DOHH2 (cell line): ENCODE data around the gene UFM1.

Experiments
- H3F3A ChIP-seq: fragments of 200-600 bp; sonication (generic), shearing (Covaris generic); 2 replicates; pipeline ENCODE4 v1.6.0; 2016; ENCODE audit warnings: antibody characterized with exemption, mild to moderate bottlenecking; ENCODE audit not compliant: control insufficient read depth, insufficient read depth
- H3K27ac ChIP-seq: fragments of 200-600 bp; sonication (generic); 2 replicates; pipeline ENCODE4 v1.5.1; 2014; ENCODE audit warnings: low read depth, mild to moderate bottlenecking, low read length, moderate library complexity
- H3K27me3 ChIP-seq: fragments of 200-600 bp; sonication (generic); 2 replicates; pipeline ENCODE4 v1.6.1; 2014; ENCODE audit warnings: mild to moderate bottlenecking, low read length, mixed read lengths; ENCODE audit not compliant: control insufficient read depth
- H3K36me3 ChIP-seq: fragments of 200-600 bp; sonication (generic); 2 replicates; pipeline ENCODE4 v1.6.1; 2014; ENCODE audit warnings: mild to moderate bottlenecking, low read length, moderate library complexity, mixed read lengths; ENCODE audit not compliant: control insufficient read depth
- H3K4me1 ChIP-seq: fragments of 200-600 bp; sonication (generic); 2 replicates; pipeline ENCODE4 v1.6.1; 2014; ENCODE audit warnings: mild to moderate bottlenecking, low read length, mixed read lengths; ENCODE audit not compliant: control insufficient read depth
- H3K4me2 ChIP-seq: fragments of 200-600 bp; sonication (generic); 2 replicates; pipeline ENCODE4 v1.6.0; 2014; ENCODE audit warnings: mild to moderate bottlenecking, low read length, moderate library complexity
- H3K4me3 ChIP-seq: fragments of 200-600 bp; sonication (generic); 2 replicates; pipeline ENCODE4 v1.5.1; 2014; ENCODE audit warnings: mild to moderate bottlenecking, low read length, mixed read lengths
- H3K79me2 ChIP-seq: fragments of 200-600 bp; sonication (generic); 2 replicates; pipeline ENCODE4 v1.6.1; 2014; ENCODE audit warnings: mild to moderate bottlenecking, low read length, mixed read lengths; ENCODE audit not compliant: control insufficient read depth
- H3K9me2 ChIP-seq: fragments of 200-600 bp; sonication (generic); replicated peaks from 2 replicates; pipeline ENCODE4 v1.6.1; 2014; ENCODE audit warnings: mild to moderate bottlenecking, low read length, mixed read lengths; ENCODE audit not compliant: control insufficient read depth
- H3K9me3 ChIP-seq: fragments of 200-600 bp; sonication (generic); 2 replicates; pipeline ENCODE4 v1.6.1; 2014; ENCODE audit warnings: antibody characterized with exemption, low read length, mixed read lengths; ENCODE audit not compliant: control insufficient read depth, insufficient read depth
- H4K20me1 ChIP-seq: fragments of 200-600 bp; sonication (generic); 2 replicates; pipeline ENCODE4 v1.6.0; 2014; ENCODE audit warnings: low read depth, mild to moderate bottlenecking, antibody characterized with exemption, low read length, moderate library complexity; ENCODE audit not compliant: control insufficient read depth, insufficient read depth
- EZH2phosphoT487 ChIP-seq: fragments of 200-600 bp; sonication (generic); IDR thresholded peaks from 2 replicates; pipeline ENCODE4 v1.6.1; 2017; ENCODE audit warnings: borderline replicate concordance, mild to moderate bottlenecking, antibody characterized with exemption, low read length, moderate library complexity, mixed read lengths
- TF ChIP-seq, protein P1 (sequence below): fragments of 200-600 bp; sonication (generic); IDR thresholded peaks from one replicate; pipeline ENCODE4 v1.5.1; 2014; ENCODE audit warnings: antibody characterized with exemption, mild to moderate bottlenecking, low read depth, low read length; ENCODE audit not compliant: poor library complexity, severe bottlenecking

Gene UFM1

DNA sequence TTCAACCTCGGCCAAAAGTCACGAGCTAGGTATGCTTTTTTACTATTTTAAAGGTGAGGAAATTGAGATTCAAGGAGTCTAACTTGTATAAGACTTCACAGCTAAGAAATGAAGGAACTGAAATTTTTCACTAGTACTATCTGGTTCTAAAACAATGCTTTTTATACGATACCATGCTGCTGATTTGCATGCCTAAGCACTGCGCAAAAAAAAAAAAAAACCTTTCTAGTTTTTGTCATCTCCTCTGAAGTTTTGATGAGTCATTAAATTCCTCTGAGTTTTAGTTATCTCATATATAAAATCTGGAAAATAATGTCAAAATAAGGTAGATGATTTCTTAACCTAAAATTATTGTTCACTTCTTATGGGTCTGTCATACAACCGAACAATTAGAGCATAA is 28.0 kb upstream of the UFM1 start:
- no peaks in the 10 kb centered on the region for H3K36me3 ChIP-seq
- H3K79me2 ChIP-seq, result no peaks in the 10 kb centered on the region
- H3K4me3 ChIP-seq, result no peak overlapping the region
- no peaks in the 10 kb centered on the region for H3K9me3 ChIP-seq
- H3K4me2 ChIP-seq, result no peak overlapping the region
- no peaks in the 10 kb centered on the region for H3K27me3 ChIP-seq
- H3K27ac ChIP-seq, result no peak overlapping the region
- no peaks in the 10 kb centered on the region for H3K4me1 ChIP-seq
- no peaks in the 10 kb centered on the region for H3F3A ChIP-seq
- H3K9me2 ChIP-seq, result no peaks in the 10 kb centered on the region
- H4K20me1 ChIP-seq, result no peaks in the 10 kb centered on the region
- TF ChIP-seq, protein P1, sequence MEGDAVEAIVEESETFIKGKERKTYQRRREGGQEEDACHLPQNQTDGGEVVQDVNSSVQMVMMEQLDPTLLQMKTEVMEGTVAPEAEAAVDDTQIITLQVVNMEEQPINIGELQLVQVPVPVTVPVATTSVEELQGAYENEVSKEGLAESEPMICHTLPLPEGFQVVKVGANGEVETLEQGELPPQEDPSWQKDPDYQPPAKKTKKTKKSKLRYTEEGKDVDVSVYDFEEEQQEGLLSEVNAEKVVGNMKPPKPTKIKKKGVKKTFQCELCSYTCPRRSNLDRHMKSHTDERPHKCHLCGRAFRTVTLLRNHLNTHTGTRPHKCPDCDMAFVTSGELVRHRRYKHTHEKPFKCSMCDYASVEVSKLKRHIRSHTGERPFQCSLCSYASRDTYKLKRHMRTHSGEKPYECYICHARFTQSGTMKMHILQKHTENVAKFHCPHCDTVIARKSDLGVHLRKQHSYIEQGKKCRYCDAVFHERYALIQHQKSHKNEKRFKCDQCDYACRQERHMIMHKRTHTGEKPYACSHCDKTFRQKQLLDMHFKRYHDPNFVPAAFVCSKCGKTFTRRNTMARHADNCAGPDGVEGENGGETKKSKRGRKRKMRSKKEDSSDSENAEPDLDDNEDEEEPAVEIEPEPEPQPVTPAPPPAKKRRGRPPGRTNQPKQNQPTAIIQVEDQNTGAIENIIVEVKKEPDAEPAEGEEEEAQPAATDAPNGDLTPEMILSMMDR, result no peak
- no peak for TF ChIP-seq EZH2phosphoT487

DNA sequence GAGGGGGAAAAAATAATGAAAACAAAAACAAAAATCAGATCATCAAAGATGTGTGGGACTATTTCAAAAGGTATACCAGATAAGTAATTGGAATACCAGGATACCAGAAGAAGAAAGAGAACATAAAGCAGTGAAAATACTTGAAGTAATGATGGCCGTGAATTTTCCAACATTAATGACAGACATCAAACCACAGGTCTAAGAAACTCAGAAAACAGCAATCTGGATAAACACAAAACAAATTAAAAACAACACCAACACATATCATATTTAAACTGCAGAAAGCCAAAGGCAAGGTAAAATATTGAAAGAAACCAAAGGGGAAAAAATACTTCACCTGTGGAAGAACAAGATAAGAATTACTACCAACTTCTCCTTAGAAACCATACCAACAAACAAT is 24.2 kb upstream of the UFM1 start:
- Histone ChIP-seq H4K20me1 (no peaks in the 10 kb centered on the region), H3K4me1 (no peaks in the 10 kb centered on the region), H3K27me3 (no peaks in the 10 kb centered on the region), H3K9me2 (no peaks in the 10 kb centered on the region), H3F3A (no peaks in the 10 kb centered on the region), H3K27ac (no peak overlapping the region), H3K4me2 (no peak overlapping the region), H3K9me3 (no peaks in the 10 kb centered on the region), H3K79me2 (no peaks in the 10 kb centered on the region), H3K36me3 (no peaks in the 10 kb centered on the region), H3K4me3 (no peak overlapping the region)
- TF ChIP-seq EZH2phosphoT487, result no peak
- TF ChIP-seq, protein P1, result no peak

DNA sequence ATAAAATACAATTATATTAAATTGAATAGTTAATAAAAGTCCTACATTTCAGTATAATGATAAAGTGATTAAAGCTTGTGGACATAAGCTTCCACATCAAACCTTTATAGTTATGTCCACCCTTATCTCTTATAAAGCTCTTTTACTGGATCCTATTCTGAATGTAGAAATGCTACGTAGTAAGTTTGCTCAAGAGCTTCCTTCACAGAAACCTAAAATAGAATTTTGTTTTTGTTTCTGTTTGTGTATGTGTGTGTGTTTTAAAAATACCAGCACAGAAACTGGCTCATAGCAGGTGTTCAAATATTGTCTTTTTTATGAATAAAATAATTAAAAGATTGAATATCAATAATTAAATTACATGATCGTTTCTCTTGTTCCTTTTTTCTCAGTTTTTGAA is 21.0 kb upstream of the UFM1 start:
- no peaks in the 10 kb centered on the region for H3K79me2 ChIP-seq
- H3K4me1 ChIP-seq, result no peaks in the 10 kb centered on the region
- no peaks in the 10 kb centered on the region for H3K36me3 ChIP-seq
- no peaks in the 10 kb centered on the region for H3K9me3 ChIP-seq
- H3K4me3 ChIP-seq, result no peak overlapping the region
- H3F3A ChIP-seq, result no peaks in the 10 kb centered on the region
- no peak overlapping the region for H3K27ac ChIP-seq
- H4K20me1 ChIP-seq, result no peaks in the 10 kb centered on the region
- TF ChIP-seq, protein P1, result no peak
- no peak for TF ChIP-seq EZH2phosphoT487
- no peaks in the 10 kb centered on the region for H3K9me2 ChIP-seq
- no peak overlapping the region for H3K4me2 ChIP-seq
- no peaks in the 10 kb centered on the region for H3K27me3 ChIP-seq

DNA sequence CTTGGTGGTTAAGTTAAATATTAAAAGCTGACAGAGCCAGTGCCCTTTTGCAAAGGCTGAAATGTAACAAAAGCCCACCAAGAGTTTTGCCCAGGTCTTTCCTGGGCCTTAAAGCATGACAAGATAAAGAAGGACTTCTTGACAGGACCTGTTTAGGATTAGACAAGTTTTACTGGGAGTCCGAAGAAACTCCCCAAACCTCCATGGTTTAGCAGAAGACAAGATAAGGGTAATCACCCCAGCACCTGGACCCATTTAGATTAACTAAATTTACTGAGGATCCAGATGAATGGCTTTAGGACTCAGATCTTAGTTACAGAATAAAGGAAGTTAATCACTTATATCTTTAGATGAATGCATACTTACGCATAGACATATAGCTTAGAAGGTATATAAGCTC is 14.8 kb upstream of the UFM1 start:
- Histone ChIP-seq H3K4me2 (no peak overlapping the region), H3K4me1 (no peaks in the 10 kb centered on the region), H3K27ac (no peak overlapping the region), H4K20me1 (no peaks in the 10 kb centered on the region), H3K79me2 (no peaks in the 10 kb centered on the region), H3F3A (no peaks in the 10 kb centered on the region), H3K4me3 (no peak overlapping the region), H3K9me2 (no peaks in the 10 kb centered on the region), H3K36me3 (no peaks in the 10 kb centered on the region), H3K9me3 (no peaks in the 10 kb centered on the region), H3K27me3 (no peaks in the 10 kb centered on the region)
- TF ChIP-seq, protein P1, result no peak
- TF ChIP-seq EZH2phosphoT487, result no peak
